Measurements from ENCODE around the gene SPATS2. TPM values are rescaled to one million over a fixed set of nuclear protein-coding genes. Genes with fewer than 3 reads are reported as not detected.

SPATS2 gene
- total RNA-seq, 1 donor from 2014 or later = 49.5 TPM

GRCh38 chr12:49537231-49537751, 170.0 kb downstream of the SPATS2 start:
- Histone ChIP-seq H3K9me3 (ENCODE audit: low read depth) (no peaks in the 10 kb centered on the region), H2AFZ (replicated peaks) (peak overlapping the region; percentile 70), H3K9ac (no peak overlapping the region), H3K4me2 (peak overlapping the region; percentile 89), H3K27ac (no peak overlapping the region), H4K20me1 (ENCODE audit: low read depth) (peaks cover 22% of the 10 kb centered on the region), H3F3A (ENCODE audit: low read depth) (peaks cover 32% of the 10 kb centered on the region), H3K4me3 (peak overlapping the region; percentile 49), H3K36me3 (no peaks in the 10 kb centered on the region), H3K79me2 (ENCODE audit: low read depth) (no peaks in the 10 kb centered on the region), H3K27me3 (peaks cover 81% of the 10 kb centered on the region), H3K4me1 (peaks cover 6% of the 10 kb centered on the region)
- H3K4me3 Mint-ChIP-seq = peak overlapping the region; percentile 82
- H3K27ac Mint-ChIP-seq = no peak overlapping the region
- no peaks in the 10 kb centered on the region for H3K9me3 Mint-ChIP-seq
- peaks cover 22% of the 10 kb centered on the region for H3K4me1 Mint-ChIP-seq
- no peak for TF ChIP-seq EZH2 (IDR thresholded peaks at IDR 0.05)
- TF ChIP-seq CTCF (IDR thresholded peaks at IDR 0.05) = no peak
- TF ChIP-seq EZH2phosphoT487 (IDR thresholded peaks at IDR 0.05) = no peak
- H3K36me3 Mint-ChIP-seq = no peaks in the 10 kb centered on the region
- H3K27me3 Mint-ChIP-seq (ENCODE audit: insufficient read depth, low read depth) = peaks cover 56% of the 10 kb centered on the region
- peak; percentile 48 for DNase-seq (ENCODE audit: low spot score)

DNA sequence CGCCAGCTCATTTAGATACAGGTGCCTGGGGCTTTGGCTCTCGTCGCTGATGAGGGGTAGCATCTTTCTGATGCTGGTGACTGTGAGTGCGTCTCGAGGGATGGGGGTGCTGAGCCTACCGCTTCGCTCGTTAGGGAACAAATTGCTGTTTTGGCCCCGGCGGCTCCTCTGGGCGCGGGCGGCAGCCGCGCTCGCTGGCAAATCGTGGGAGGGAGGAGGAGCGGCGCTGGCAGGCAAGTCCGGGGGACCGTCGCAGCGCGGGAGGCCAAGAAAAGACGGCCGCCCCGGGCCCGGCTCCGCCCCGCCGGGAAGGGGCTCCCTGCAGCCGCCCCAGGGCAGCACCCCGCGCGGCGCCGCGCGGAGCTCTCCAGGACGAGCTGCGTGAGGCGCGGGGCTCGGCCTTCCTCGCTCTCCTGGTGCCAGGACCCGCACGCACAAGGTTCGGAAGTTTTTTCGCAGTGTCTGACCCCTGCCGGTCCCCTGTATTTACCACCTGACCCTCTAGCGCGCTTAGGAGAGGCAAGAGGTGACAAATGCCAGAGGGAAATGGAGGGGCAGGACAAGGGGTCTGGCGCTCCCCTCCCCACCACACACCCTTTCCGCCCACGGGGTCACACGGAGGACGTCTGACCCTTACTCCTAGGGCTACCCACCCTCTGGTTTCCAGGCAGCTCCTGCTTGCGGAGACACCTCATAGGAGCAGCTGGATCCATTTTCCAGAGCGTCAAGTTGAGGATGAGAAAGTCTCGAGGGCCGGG, 170.7 kb downstream of the SPATS2 start:
- Mint-ChIP-seq H3K36me3 (no peaks in the 10 kb centered on the region), H3K27me3 (ENCODE audit: insufficient read depth, low read depth) (peaks cover 58% of the 10 kb centered on the region), H3K4me3 (peak overlapping the region; percentile 82), H3K9me3 (no peaks in the 10 kb centered on the region), H3K4me1 (peaks cover 23% of the 10 kb centered on the region), H3K27ac (no peak overlapping the region)
- no peaks in the 10 kb centered on the region for H3K79me2 ChIP-seq (ENCODE audit: low read depth)
- H3K9ac ChIP-seq = no peak overlapping the region
- H3K4me3 ChIP-seq = peak overlapping the region; percentile 49
- H3K4me2 ChIP-seq = peak overlapping the region; percentile 89
- H3K36me3 ChIP-seq = no peaks in the 10 kb centered on the region
- peak overlapping the region; percentile 70 for H2AFZ ChIP-seq (replicated peaks)
- H3K9me3 ChIP-seq (ENCODE audit: low read depth) = no peaks in the 10 kb centered on the region
- peaks cover 87% of the 10 kb centered on the region for H3K27me3 ChIP-seq
- H4K20me1 ChIP-seq (ENCODE audit: low read depth) = peaks cover 22% of the 10 kb centered on the region
- H3K4me1 ChIP-seq = peaks cover 6% of the 10 kb centered on the region
- peak; percentile 76 for DNase-seq (ENCODE audit: low spot score)
- H3F3A ChIP-seq (ENCODE audit: low read depth) = peaks cover 32% of the 10 kb centered on the region
- TF ChIP-seq EZH2phosphoT487 (IDR thresholded peaks at IDR 0.05) = peak; percentile 74
- TF ChIP-seq EZH2 (IDR thresholded peaks at IDR 0.05) = peak; percentile 95
- peak; percentile 28 for TF ChIP-seq CTCF (IDR thresholded peaks at IDR 0.05)
- H3K27ac ChIP-seq = no peak overlapping the region

DNA sequence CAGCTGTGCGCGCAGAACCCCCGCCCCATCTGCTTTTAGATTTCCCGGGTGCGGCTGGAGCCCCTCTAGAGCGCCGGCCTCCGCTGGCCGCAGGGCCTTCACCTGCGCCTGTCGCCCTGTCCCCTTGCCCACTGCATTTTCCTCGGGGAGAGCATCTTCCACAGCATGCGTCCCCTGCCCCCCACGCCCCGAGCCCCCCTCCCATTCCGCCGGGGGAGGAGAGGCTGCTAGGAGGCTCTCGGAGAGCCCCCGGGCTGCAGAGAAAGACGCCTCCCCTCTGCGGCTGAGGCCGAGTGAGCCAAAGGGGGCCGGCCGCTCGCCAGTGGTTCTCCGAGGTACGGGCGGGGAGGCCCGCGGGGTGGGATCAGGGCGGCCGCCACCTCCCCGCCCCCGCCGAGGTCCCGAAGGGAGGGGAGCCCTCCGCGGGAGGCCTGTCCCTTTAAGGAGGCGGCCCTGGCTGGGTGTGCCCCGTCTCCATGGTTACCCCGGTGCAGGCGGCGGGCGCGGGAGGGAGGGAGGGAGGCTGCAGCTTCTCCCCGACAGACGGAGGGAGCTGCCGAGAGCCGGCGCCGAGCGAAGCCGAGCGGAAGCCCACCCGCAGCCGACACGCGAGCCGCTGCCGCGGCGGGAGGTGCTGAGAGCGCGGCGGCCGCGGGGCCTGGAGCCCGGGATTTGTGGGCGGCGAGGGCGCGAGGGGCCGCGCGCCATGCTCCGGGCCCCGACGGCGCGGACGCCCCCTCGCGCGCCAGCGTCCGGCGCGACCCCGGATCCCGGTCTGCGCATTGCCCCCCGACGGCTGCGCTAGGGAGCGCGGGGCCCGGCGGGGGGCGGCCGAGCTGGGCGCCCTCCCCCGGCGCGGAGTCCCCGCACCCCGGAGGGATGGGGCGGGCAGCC, 171.5 kb downstream of the SPATS2 start, which contains the start of gene KCNH3:
TSS of gene KCNH3 (plus strand) at position 521 of the 894 bp plus-strand sequence. CDS start 387 bp downstream, outside the sequence.
- H3K27ac ChIP-seq = no peak within 1 kb of the TSS

More for the DNA sequence above, 171.5 kb downstream of the SPATS2 start, which contains the start of gene KCNH3:
- Mint-ChIP-seq H3K36me3 (no peaks in the 10 kb centered on the region), H3K4me1 (peaks cover 27% of the 10 kb centered on the region), H3K27me3 (ENCODE audit: insufficient read depth, low read depth) (peaks cover 63% of the 10 kb centered on the region), H3K27ac (no peak within 1 kb of the TSS), H3K4me3 (peak within 1 kb of the TSS; percentile 82), H3K9me3 (no peaks in the 10 kb centered on the region)
- peak within 1 kb of the TSS; percentile 70 for H2AFZ ChIP-seq (replicated peaks)
- H3K4me1 ChIP-seq = peaks cover 6% of the 10 kb centered on the region
- peaks cover 95% of the 10 kb centered on the region for H3K27me3 ChIP-seq
- H3K4me2 ChIP-seq = peak within 1 kb of the TSS; percentile 89
- TF ChIP-seq EZH2 (IDR thresholded peaks at IDR 0.05) (peak; percentile 68), CTCF (IDR thresholded peaks at IDR 0.05) (no peak), EZH2phosphoT487 (IDR thresholded peaks at IDR 0.05) (peak; percentile 79)
- H3K79me2 ChIP-seq (ENCODE audit: low read depth) = no peaks in the 10 kb centered on the region
- H3K36me3 ChIP-seq = no peaks in the 10 kb centered on the region
- DNase-seq (ENCODE audit: low spot score) = peak; percentile 87
- H3K4me3 ChIP-seq = peak within 1 kb of the TSS; percentile 49
- H3F3A ChIP-seq (ENCODE audit: low read depth) = peaks cover 32% of the 10 kb centered on the region
- peaks cover 22% of the 10 kb centered on the region for H4K20me1 ChIP-seq (ENCODE audit: low read depth)
- no peaks in the 10 kb centered on the region for H3K9me3 ChIP-seq (ENCODE audit: low read depth)
- H3K9ac ChIP-seq = no peak within 1 kb of the TSS
